GM21360 (cell line): ENCODE data around the gene RXFP1.

Source experiments
- ATAC-seq: cut with Tn5 transposase; IDR thresholded peaks from one replicate; pipeline ENCODE4 v1.9.1; 2021; ENCODE audit warnings: mild to moderate bottlenecking, moderate library complexity; ENCODE audit not compliant: unreplicated experiment

Gene RXFP1

DNA sequence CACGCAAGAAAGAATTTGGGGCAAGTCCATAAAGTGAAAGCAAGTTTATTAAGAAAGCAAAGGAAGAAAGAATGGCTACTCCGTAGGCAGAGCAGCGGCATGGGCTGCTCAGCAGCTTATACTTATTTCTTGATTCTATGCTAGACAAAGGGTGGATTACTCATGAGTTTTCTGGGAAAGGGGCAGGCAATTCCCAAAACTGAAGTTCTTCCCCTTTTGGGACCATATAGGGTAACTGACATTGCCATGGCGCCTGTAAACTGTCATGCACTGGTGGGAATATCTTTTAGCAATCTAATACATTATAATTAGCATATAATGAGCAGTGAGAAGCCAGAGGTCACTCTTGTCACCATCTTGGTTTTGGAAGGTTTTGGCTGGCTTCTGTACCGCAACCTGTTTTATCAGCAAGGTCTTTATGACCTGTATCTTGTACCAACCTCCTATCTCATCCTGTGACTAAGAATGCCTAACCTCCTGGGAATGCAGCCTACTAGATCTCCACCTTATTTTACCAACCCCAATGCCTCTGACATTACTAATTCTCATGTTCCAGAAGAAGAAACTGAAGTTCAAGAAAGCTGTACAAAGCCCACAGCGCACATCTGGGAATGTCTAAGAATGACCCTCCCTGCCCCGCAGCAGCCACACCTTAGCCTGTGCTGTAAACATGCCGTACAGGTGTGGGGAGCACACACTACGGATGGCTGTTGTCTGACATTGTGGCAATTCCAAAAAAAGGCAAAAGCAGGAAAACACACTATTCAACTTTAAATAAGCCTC is 18.6 kb downstream of the RXFP1 start:
- no peak for ATAC-seq

DNA sequence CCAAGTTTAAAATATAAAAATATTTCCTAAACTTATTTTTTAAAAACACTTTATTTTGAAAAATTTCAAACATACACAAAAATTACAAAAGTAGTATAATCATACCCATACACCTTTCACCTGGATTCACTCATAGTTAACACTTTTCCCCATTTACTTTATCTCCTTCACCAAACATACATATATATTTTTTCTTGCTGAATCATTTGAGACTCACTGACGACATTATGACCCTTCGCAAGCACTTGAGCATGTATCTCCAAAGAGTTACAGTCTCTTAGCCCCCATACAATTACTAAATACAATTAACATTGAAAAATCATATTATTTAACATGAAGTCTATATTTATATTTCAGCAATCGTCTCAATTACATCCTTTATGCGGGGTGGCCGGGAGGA is 19.8 kb downstream of the RXFP1 start:
- no peak for ATAC-seq

DNA sequence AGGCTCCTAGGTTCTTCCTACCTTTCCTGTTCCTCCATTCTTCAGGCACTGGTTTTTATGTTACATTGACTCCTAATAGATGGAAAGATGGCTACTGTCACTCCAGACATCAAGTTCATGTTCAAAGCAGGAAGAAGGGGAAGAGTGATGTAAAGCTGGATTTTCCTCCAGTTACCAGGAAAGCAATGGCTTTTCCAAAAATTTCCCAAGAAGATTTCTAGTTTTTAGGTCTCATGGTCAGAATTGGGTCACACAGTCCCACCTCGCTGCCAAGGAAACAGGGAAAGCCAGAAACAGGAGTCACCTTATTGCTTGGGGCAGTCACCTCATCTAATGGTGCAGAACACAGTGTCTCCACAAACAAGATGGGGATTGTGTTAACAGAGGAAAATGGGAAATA is 21.5 kb downstream of the RXFP1 start:
- no peak for ATAC-seq

DNA sequence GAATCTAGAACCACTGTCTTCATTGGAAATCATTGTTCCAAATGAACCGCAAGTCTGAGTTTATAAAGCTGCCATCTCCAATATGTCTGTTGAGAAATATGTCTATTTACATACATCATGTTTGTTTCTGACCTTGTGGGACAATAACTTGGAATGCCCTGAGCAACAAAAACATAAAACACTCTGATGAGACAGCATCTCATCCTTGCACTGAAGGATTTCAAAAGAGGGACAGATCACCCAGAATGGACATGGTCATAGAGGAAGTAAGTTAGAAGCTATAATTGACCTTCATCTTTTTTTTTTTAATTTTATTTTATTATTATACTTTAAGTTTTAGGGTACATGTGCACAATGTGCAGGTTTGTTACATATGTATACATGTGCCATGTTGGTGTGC is 22.5 kb downstream of the RXFP1 start:
- no peak for ATAC-seq

DNA sequence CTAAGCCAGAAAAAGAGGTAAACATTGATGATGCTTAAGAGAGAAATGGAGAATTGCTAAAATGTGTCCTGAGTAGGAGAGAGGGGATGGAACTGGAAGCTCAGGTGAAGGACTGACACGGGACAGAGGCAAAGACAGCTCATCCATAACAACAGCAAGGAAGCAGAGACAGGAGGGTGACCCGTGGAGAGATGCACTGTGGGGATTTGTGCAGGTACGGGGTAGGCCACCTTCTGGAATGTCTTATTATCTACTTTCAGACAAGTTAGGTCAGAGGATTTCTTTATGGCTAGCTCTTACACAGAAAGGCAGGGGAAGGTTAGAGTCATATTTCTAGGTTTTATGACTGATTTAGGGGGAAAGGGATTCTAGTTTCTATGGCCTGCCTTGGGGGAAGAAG is 31.7 kb downstream of the RXFP1 start:
- ATAC-seq: no peak

DNA sequence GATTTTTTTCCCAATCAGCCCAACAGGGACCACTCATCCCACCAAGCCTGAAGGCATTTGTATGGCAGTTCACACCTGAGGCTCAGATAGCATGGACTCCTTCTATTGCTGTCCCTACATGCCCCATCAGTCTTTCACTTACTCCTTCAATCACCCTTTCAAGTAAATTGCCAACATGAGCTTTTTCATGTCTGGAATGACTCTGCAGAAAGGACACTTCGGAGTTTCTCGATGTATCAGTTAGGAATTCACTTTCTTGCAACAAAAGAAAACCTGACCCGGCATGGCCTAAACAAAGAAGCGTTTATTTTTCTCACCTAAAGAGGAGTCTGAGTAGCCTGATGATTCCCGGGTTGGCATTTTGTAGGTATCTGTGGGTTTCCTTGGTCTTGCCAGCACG is 38.6 kb downstream of the RXFP1 start:
- ATAC-seq: no peak

DNA sequence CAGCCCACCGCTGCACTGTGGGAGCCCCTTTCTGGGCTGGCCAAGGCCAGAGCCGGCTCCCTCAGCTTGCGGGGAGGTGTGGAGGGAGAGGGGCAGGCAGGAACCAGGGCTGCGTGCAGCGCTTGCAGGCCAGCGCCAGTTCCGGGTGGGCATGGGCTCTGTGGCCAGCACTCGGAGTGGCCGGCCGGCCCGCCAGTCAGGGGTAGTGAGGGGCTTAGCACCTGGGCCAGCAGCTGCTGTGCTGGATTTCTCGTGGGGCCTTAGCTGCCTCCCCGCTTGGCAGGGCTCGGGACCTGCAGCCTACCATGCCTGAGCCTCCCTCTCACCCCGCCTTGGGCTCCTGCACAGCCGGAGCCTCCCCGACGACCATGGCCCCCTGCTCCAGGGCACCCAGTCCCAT is 45.2 kb downstream of the RXFP1 start:
- no peak for ATAC-seq

DNA sequence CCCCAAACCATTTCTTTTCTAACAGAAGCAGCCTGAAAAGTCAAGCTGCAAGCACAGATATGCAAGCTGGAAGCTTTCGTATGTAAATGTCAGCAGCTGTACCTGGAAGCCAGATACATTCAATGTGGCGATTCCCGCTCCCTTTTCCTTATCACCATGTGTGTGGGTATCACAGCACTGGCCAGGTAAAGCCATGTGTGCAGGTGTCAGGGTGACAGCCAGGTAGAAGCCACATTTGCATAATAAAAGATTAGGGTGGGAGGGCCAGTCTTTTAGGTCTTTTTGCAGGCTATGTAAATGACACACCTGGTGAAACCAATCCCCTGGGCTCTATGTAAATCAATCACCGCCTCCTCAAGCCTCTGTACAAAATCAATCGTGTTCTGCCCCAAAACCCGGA is 50.1 kb downstream of the RXFP1 start:
- ATAC-seq: no peak

DNA sequence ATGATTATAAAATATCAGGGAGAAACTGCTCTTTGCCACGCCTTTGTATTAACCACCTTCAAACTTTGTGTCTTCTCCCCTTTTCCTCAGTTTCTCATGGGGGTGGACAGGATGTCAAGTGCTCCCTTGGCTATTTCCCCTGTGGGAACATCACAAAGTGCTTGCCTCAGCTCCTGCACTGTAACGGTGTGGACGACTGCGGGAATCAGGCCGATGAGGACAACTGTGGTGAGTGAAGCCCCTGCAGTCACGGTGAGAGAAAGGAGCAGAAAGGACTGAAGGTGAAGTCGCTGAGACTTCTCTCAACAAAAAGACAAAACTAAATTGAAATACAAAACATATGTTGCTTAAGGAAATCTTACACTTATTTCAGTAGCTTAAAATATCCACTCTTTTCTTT is 50.9 kb downstream of the RXFP1 start:
- ATAC-seq: no peak

DNA sequence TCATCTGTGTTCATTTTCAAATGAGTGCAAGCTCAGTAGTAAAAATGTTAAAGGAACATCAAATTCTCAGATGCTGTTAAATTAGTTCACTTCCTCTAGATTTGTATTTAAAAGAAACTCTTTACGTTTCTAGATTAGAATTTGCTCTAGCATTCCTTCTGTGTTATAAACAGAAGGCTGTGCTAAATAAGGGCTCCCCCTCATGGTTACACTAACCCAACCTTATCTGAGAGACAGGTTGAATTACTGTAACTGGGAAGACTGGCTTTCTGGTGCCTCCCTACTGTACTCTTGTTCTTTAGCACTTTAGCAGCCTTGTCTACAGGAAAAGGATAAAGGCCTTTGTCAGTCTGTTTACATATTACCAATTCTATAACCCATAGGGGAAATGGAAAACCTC is 56.8 kb downstream of the RXFP1 start:
- ATAC-seq: peak; percentile 56

DNA sequence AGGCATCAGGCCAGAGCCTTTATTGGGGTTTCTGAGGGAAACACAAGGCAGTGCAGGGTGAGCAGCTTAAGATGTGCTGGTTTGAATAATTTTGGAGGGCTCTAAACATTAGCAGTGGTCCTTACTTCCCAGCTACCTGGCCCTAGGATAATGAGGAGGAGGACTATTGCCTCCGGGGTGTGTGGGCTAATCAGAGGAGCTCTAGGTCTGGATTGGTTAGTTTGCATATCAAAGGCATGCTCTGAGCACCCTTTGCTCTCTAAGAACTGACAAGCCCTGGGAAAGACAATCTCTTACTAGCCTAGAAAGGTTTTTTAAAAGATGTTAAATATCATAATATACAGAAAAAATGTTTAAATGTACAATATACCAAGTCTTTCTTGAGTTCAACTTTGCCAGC is 58.4 kb downstream of the RXFP1 start:
- no peak for ATAC-seq

DNA sequence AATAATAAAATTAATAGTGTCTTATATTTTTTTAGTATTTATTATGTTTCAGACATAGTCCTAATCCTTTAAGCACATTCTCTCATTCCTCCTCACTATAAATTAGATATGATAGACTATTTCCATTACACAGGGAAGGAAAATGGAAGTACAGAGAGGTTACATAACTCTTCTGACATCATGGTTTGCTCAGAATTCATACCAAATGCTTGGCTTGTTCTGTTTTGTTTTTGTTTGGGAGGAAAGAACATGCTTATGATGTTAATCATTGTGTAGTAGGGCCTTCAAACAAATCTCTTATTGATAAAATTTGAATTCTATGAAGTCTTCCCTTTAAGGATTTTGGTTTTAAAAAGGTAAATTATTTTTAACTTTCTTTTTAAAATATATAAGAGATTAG is 59.5 kb downstream of the RXFP1 start:
- ATAC-seq: no peak

DNA sequence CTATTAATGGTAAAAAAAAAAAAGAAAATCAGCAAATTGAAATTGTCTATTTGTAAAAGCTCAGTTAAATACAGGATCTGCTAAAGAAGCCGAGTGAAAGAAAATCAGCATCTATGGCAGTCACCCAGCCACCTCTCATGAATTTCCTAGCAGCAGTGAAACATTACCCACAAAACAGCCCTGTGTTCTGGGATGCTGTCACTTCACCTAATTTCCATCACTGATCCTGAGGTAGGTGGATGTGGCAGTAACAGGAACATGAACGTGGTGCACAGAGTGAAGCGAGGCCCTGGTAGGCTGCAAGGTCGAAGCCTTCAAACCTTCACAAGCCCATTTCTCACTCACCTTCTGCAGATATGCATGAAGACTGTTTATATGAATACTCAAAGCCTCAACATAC is 65.2 kb downstream of the RXFP1 start:
- no peak for ATAC-seq

DNA sequence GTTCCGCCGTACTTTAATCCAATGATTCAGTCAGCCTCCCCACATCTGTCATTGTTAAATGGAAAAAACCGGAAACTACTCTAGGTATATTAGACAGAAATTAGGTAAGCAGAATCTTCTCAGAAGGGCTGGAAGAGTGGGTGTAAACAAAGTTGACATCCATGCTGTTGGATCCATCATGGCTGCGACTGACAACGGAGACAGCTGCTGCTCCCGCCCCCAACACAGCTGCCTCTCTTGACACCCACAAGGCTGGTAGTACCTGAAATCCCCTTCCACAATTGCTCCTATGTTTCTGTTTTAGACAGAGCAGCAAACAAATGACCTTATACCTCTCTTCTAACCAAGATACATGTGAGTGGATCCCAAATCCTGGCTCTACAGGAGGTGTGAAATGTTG is 66.6 kb downstream of the RXFP1 start:
- no peak for ATAC-seq

DNA sequence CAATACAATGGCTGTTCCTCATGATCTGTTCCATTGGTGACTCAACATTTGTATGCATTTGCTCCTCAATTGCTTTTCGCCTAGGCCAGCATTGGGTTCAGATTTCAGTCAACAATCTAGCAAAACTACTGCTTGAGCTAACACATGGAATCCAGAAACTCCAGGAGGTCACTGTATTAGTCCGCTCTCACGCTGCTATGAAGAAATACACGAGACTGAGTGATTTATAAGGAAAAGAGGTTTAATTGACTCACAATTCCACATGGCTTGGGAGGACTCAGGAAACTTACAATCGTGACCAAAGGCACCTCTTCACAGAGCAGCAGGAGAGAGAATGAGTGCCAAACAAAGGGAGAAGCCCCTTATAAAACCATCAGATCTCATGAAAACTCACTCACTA is 67.1 kb downstream of the RXFP1 start:
- no peak for ATAC-seq

DNA sequence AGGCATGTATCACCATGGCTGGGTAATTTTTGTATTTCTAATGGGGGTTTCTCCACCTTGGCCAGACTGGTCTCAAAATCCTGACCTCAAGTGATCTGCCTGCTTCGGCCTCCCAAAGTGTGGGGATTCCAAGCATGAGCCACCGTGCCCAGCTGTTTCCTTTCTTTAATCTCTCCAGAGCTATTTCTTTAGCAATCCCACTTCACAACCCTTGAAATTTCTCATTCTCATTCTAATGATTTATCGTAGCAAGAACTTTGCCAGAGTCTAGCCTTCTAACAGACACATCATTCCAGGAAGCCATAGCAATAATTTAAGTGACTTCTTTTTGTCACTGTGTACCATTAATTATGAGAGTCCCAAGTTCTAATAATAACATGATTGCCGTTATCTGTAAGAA is 68.6 kb downstream of the RXFP1 start:
- no peak for ATAC-seq

DNA sequence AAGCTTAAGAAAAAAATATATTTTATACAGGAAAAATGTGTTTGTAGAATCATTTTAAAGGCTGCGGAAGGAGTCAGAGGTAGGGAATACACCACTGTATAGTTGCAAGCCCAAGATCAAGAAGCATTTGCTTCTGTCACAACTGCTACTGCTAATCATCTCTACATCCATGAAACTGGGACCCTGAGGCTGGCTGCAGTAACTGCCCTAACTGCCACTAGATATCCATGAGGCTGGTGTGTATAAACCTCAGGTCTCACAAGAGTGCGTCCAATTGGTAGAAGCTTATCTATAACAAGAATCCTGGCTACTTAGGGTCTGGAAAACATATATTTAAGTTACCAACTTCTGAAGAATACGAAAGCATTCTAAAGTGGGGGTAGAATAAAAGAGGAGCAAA is 69.1 kb downstream of the RXFP1 start:
- ATAC-seq: no peak

DNA sequence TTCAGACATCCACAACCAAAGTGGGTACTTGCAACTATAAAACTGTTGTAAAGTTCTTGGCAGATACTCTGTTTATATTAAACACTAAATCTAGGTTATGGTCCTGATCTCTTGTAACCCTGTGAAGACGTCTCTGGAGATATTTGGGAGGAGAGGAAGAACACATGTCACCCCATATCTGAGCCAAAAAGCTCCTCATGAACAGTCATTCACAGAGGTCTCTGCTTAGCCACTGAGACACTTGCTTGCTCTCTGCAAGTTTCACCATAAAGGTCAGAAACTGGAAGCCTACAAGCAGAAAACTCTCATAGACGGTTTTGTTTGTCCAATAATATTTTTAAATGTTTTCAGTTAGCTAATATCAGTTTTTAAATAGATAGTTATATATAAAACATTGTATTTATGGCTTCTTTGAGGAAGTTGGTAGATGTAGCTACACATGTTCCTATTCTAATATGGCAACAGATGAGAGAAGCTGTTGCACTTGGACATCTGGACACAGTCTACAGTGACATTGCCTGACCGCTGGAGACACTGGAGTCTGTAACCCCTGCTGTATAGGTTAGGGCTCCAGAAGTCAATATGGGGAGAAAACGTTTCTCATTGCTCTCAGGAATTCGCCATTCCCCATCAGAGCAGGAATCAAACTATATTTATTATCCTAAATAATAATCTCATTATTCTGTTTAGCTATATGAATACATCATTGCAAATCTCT is 76.4 kb downstream of the RXFP1 start:
- ATAC-seq: no peak

DNA sequence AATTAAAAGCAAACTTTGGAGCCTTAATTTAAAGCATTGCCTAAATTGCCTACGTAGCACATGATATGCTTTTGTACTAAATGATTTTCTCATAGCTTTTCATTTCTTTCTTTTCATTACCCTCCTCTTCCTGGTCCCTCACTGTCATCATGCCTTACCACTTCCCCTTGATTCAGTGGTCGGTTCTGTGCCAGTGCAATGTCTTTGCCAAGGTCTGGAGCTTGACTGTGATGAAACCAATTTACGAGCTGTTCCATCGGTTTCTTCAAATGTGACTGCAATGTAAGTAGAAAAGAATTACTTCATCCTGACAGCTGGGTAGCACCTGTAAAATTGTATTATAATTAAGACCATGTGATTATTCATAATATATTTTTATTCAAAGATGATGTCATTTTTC is 77.5 kb downstream of the RXFP1 start:
- no peak for ATAC-seq

DNA sequence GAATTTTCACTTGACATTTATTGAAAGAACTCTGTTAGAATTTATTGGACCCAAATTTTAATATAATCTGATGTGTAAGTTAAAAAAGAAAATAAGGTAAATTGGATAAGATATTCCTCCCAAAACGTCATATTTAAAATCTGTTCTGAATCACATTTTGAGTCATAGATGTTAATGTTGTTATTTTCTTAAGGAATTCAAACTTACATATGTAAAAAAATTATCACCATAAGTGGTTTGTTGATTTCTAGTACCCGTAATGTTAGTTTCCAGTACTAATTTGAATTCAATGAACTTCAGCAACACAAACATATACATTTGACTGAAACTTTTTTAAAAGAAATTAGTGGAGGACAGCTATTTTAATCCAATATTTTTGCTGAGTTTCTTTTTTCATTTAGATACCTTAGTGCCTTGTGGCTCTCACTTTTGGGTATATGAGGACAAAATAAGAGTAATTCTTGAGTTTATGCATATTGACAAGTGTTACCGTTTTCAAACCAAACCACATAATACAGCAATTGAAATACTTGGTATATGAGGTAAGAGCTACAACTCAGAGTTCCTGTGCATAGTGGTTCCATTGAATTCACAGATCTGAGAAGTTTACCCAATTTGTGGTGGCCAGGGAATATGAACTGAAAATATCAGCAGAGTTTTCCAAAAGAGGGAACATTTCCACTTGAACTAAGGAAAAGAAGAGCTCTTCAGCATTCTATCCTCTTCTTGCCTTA is 78.2 kb downstream of the RXFP1 start:
- ATAC-seq: no peak

DNA sequence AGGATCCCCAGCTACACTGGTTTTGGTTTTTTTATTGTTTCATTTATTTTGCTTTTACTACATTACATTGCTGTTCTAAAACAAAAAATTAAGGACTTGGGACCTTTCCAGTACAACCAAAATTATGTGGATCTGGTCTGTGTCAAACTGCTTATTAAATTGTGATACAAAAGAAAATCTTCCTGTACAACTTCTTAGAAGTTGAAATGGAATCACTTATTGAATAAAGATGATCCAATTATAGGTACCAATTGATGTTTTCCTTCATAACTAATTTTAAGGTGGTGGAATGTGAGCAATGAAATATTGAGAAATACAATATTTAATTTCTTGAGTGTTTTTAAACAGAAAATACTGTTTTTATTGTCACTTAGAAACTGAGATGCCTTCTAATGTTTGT is 82.7 kb downstream of the RXFP1 start:
- ATAC-seq: no peak

DNA sequence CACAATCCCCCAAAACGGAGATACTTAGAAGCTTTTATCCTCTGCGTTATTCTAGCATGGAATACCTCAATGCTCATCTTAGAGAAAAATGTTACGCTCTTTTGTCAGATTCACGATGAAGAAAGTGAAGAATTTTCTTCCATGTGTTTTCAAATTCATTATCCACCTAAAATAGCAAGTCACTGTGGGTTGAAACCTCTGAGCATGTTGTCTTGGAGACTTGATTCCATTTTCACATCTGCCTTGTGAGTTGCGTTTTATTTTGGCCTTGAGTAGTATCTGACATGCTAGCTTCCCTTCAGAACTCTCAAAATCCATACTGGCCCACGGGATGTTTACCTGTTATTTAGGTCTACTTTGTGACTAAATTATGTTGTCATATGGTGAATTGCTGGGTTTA is 83.7 kb downstream of the RXFP1 start:
- no peak for ATAC-seq
